Spleen (tissue), 7 donors: Measurements from ENCODE around the gene JPH2.

Source experiments
- POLR2A ChIP-seq, 3 donors: fragments of 450-650 bp; IDR thresholded peaks; one replicate each; pipeline ENCODE4 v1.5.1; 2017; ENCODE audit warnings: antibody characterized with exemption in 3 of 3, mild to moderate bottlenecking in 1 of 3
- POLR2AphosphoS5 ChIP-seq, 3 donors: sonication (generic); formaldehyde crosslinking; IDR thresholded peaks; one replicate each; pipeline ENCODE4 v1.5.1; 2017; ENCODE audit warnings: antibody characterized with exemption in 3 of 3
- TF ChIP-seq, protein P1 (sequence below), 11 experiments: fragments of 200-600 bp in 7 of 11; fragments of 450-650 bp in 4 of 11; sonication (generic) in 4 of 11; IDR thresholded peaks in 8 of 11; conservative IDR thresholded peaks in 3 of 11; 1 replicate in 7 of 11; 2 replicates in 4 of 11; pipeline versions ENCODE4 v1.4.0 to v1.8.0; 2016 to 2021; ENCODE audit warnings: antibody characterized with exemption in 11 of 11, inconsistent platforms in 4 of 11, mild to moderate bottlenecking in 1 of 11
- donor health status: DM: no; HTN: no; CAD: no; lungs with moderate emphysema.
- donor health status: DM: no; HTN: no; CAD: no.
- donor health status: DM: no; HTN: no; CAD: no.

GRCh38 chr20:44204832-44205215, 17.8 kb upstream of the JPH2 start:
- TF ChIP-seq, protein P1, sequence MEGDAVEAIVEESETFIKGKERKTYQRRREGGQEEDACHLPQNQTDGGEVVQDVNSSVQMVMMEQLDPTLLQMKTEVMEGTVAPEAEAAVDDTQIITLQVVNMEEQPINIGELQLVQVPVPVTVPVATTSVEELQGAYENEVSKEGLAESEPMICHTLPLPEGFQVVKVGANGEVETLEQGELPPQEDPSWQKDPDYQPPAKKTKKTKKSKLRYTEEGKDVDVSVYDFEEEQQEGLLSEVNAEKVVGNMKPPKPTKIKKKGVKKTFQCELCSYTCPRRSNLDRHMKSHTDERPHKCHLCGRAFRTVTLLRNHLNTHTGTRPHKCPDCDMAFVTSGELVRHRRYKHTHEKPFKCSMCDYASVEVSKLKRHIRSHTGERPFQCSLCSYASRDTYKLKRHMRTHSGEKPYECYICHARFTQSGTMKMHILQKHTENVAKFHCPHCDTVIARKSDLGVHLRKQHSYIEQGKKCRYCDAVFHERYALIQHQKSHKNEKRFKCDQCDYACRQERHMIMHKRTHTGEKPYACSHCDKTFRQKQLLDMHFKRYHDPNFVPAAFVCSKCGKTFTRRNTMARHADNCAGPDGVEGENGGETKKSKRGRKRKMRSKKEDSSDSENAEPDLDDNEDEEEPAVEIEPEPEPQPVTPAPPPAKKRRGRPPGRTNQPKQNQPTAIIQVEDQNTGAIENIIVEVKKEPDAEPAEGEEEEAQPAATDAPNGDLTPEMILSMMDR (IDR thresholded peaks at IDR 0.05 in 8 of 11, conservative IDR thresholded peaks at IDR 0.05 in 3 of 11) = no peak
- TF ChIP-seq POLR2A (IDR thresholded peaks at IDR 0.05) (no peak), POLR2AphosphoS5 (IDR thresholded peaks at IDR 0.05) (no peak)
